Upper lobe of left lung (tissue), 4 donors: Measurements from ENCODE around the gene BMP6.

Experiments used
- CTCF ChIP-seq, 6 experiments: fragments of 450-650 bp in 4 of 6; fragments of 200-600 bp in 2 of 6; sonication (generic) in 2 of 6; IDR thresholded peaks; one replicate each; pipeline ENCODE4 v1.5.1; 2016 to 2019; ENCODE audit warnings: antibody characterized with exemption in 6 of 6
- EP300 ChIP-seq, 4 donors: sonication (generic); formaldehyde crosslinking; IDR thresholded peaks; one replicate each; pipeline ENCODE4 v1.5.1; 2017; ENCODE audit warnings: antibody characterized with exemption in 4 of 4, control low read depth in 2 of 4
- POLR2AphosphoS5 ChIP-seq, 2 donors: sonication (generic); formaldehyde crosslinking; IDR thresholded peaks; one replicate each; pipeline ENCODE4 v1.5.1; 2017; ENCODE audit warnings: antibody characterized with exemption in 2 of 2

GRCh38 chr6:7916959-7917358 lies 191.1 kb downstream of the BMP6 start:
- TF ChIP-seq CTCF (IDR thresholded peaks at IDR 0.05) (no peak), POLR2AphosphoS5 (IDR thresholded peaks at IDR 0.05) (no peak), EP300 (IDR thresholded peaks at IDR 0.05) (no peak)
